H1 (cell line): Measurements from ENCODE around the gene CCT6A. TPM values are rescaled to one million over a fixed set of nuclear protein-coding genes. Genes with fewer than 3 reads are reported as not detected.

Source experiments
- CTCF ChIA-PET: fragments of 300-600 bp; sonication (Branson Sonifier 250); formaldehyde crosslinking; loops from one replicate; lab custom pipeline; 2021; ENCODE audit not compliant: partially characterized antibody; lab: Charles Lee
- POLR2A ChIA-PET: fragments of 300-600 bp; sonication (Branson Sonifier 250); formaldehyde crosslinking; loops from one replicate; lab custom pipeline; 2021; ENCODE audit warnings: inconsistent platforms; ENCODE audit not compliant: partially characterized antibody; lab: Charles Lee
- DNase-seq, 2 experiments: peaks; one replicate each; pipeline versions ENCODE4 v3.0.0 to v3.0.0-alpha.2; 2010 to 2022; ENCODE audit warnings: low spot score in 2 of 2, low read depth in 1 of 2, mixed read lengths in 1 of 2
- FAIRE-seq: peaks from 2 replicates; lab custom pipeline; 2011; peaks lifted over from hg19 to GRCh38; lab: Jason Lieb, UNC
- H2AFZ ChIP-seq: 2 replicates; pipeline ENCODE4 v1.8.1; 2012; ENCODE audit warnings: low read length, inconsistent platforms
- H2AK5ac ChIP-seq: 2 replicates; pipeline ENCODE4 v1.6.1; 2013; ENCODE audit warnings: low read depth, low read length
- H2BK120ac ChIP-seq: replicated peaks from 2 replicates; pipeline ENCODE3; 2013; ENCODE audit warnings: low read depth, low read length, inconsistent platforms
- H2BK12ac ChIP-seq: 2 replicates; pipeline ENCODE4 v1.6.1; 2013; ENCODE audit warnings: low read depth, low read length
- H2BK15ac ChIP-seq: 2 replicates; pipeline ENCODE4 v1.6.1; 2013; ENCODE audit warnings: low read length
- H2BK20ac ChIP-seq: 2 replicates; pipeline ENCODE4 v1.6.1; 2013; ENCODE audit warnings: low read length
- H2BK5ac ChIP-seq: 2 replicates; pipeline ENCODE4 v1.6.1; 2013; ENCODE audit warnings: low read depth, low read length
- H3K14ac ChIP-seq: 2 replicates; pipeline ENCODE4 v1.6.1; 2013; ENCODE audit warnings: inconsistent platforms; ENCODE audit not compliant: insufficient read length
- H3K18ac ChIP-seq: 2 replicates; pipeline ENCODE4 v1.6.1; 2013; ENCODE audit warnings: low read length; ENCODE audit errors: extremely low read depth
- H3K23ac ChIP-seq: 2 replicates; pipeline ENCODE4 v1.6.1; 2013; ENCODE audit warnings: inconsistent platforms; ENCODE audit not compliant: insufficient read length
- H3K23me2 ChIP-seq: 2 replicates; pipeline ENCODE4 v1.6.1; 2013; ENCODE audit warnings: low read depth, low read length
- H3K27ac ChIP-seq: 2 replicates; pipeline ENCODE4 v1.6.1; 2011; ENCODE audit warnings: low read depth, low read length, inconsistent platforms
- H3K27me3 ChIP-seq, 4 experiments: replicated peaks in 1 of 4; 1 replicate in 1 of 4; 2 replicates in 3 of 4; pipeline versions ENCODE4 v1.6.1 to v1.8.1; 2011 to 2013; ENCODE audit warnings: low read length in 3 of 4, mild to moderate bottlenecking in 3 of 4, inconsistent platforms in 2 of 4, mixed read lengths in 2 of 4, moderate library complexity in 1 of 4; ENCODE audit not compliant: control insufficient read depth in 3 of 4, insufficient read depth in 3 of 4; ENCODE audit errors: extremely low read depth in 1 of 4
- H3K36me3 ChIP-seq, 4 experiments: 2 replicates each; pipeline versions ENCODE4 v1.6.1 to v1.8.1; 2011 to 2013; ENCODE audit warnings: mild to moderate bottlenecking in 4 of 4, low read length in 3 of 4, moderate library complexity in 2 of 4, control low read depth in 1 of 4, inconsistent platforms in 1 of 4; ENCODE audit not compliant: insufficient read depth in 4 of 4, control insufficient read depth in 2 of 4
- H3K4ac ChIP-seq: replicated peaks from 2 replicates; pipeline ENCODE3; 2013; ENCODE audit warnings: low read length, low read depth, mixed read lengths, inconsistent platforms; ENCODE audit not compliant: insufficient read length
- H3K4me1 ChIP-seq, 4 experiments: replicated peaks in 1 of 4; 1 replicate in 1 of 4; 2 replicates in 3 of 4; pipeline versions ENCODE4 v1.6.1 to v1.8.1; 2011 to 2013; ENCODE audit warnings: low read length in 3 of 4, inconsistent platforms in 2 of 4, mixed read lengths in 1 of 4; ENCODE audit not compliant: insufficient read depth in 4 of 4, control insufficient read depth in 3 of 4
- H3K4me2 ChIP-seq, 2 experiments: 2 replicates each; pipeline versions ENCODE4 v1.6.1 to v1.8.1; 2011 to 2013; ENCODE audit warnings: low read depth in 2 of 2, low read length in 2 of 2, control low read depth in 1 of 2, inconsistent platforms in 1 of 2, mild to moderate bottlenecking in 1 of 2; ENCODE audit not compliant: insufficient read depth in 1 of 2
- H3K4me3 ChIP-seq, 4 experiments: fragments of 200-600, 300-600 bp in 1 of 4; sonication (generic), shearing (Covaris generic), sonication (Bioruptor Twin) in 1 of 4; 2 replicates each; pipeline versions ENCODE4 v1.5.1 to v1.8.1; 2011 to 2016; ENCODE audit warnings: low read length in 4 of 4, low read depth in 3 of 4, control low read depth in 2 of 4, inconsistent platforms in 2 of 4, mild to moderate bottlenecking in 2 of 4, mixed read lengths in 1 of 4, moderate library complexity in 1 of 4; ENCODE audit not compliant: insufficient read depth in 2 of 4; ENCODE audit errors: extremely low read depth in 1 of 4
- H3K56ac ChIP-seq: replicated peaks from 2 replicates; pipeline ENCODE3; 2013; ENCODE audit warnings: low read depth, mild to moderate bottlenecking, mixed read lengths, low read length, inconsistent platforms; ENCODE audit not compliant: insufficient read length
- H3K79me1 ChIP-seq: 2 replicates; pipeline ENCODE4 v1.6.1; 2013; ENCODE audit warnings: low read depth, low read length, control low read depth
- H3K79me2 ChIP-seq, 2 experiments: 2 replicates each; pipeline versions ENCODE4 v1.6.1 to v1.8.1; 2012 to 2013; ENCODE audit warnings: low read length in 2 of 2, mild to moderate bottlenecking in 2 of 2, inconsistent platforms in 1 of 2; ENCODE audit not compliant: insufficient read depth in 2 of 2, control insufficient read depth in 1 of 2
- H3K9ac ChIP-seq, 4 experiments: replicated peaks in 1 of 4; 1 replicate in 1 of 4; 2 replicates in 3 of 4; pipeline versions ENCODE4 v1.6.1 to v1.8.1; 2011 to 2013; ENCODE audit warnings: low read depth in 3 of 4, low read length in 3 of 4, control low read depth in 2 of 4, mild to moderate bottlenecking in 2 of 4, moderate library complexity in 2 of 4, inconsistent platforms in 1 of 4; ENCODE audit errors: extremely low read depth in 1 of 4
- H3K9me3 ChIP-seq, 2 experiments: 2 replicates each; pipeline versions ENCODE4 v1.6.1 to v1.8.1; 2012 to 2013; ENCODE audit warnings: mild to moderate bottlenecking in 2 of 2, moderate library complexity in 2 of 2, control low read depth in 1 of 2, inconsistent platforms in 1 of 2, low read depth in 1 of 2, low read length in 1 of 2, mixed read lengths in 1 of 2; ENCODE audit not compliant: insufficient read depth in 2 of 2
- H4K20me1 ChIP-seq, 2 experiments: replicated peaks in 1 of 2; 2 replicates each; pipeline versions ENCODE3 to v1.8.1; 2011 to 2013; ENCODE audit warnings: inconsistent platforms in 2 of 2, low read length in 2 of 2, mild to moderate bottlenecking in 1 of 2; ENCODE audit not compliant: insufficient read depth in 2 of 2, control insufficient read depth in 1 of 2
- H4K5ac ChIP-seq: 2 replicates; pipeline ENCODE4 v1.6.1; 2013; ENCODE audit warnings: low read length, low read depth, mixed read lengths, inconsistent platforms; ENCODE audit not compliant: insufficient read length
- H4K8ac ChIP-seq: 2 replicates; pipeline ENCODE4 v1.8.0; 2013; ENCODE audit warnings: mild to moderate bottlenecking, moderate library complexity, low read length, inconsistent platforms; ENCODE audit not compliant: insufficient read depth; ENCODE audit errors: extremely low read depth
- H4K91ac ChIP-seq: replicated peaks from 2 replicates; pipeline ENCODE3; 2013; ENCODE audit warnings: low read length, mixed read lengths, inconsistent platforms; ENCODE audit not compliant: insufficient read length
- CTBP2 ChIP-seq: IDR thresholded peaks from 2 replicates; pipeline ENCODE4 v1.7.0; 2011; ENCODE audit warnings: borderline replicate concordance, mild to moderate bottlenecking, moderate library complexity, mixed read lengths, low read length; ENCODE audit not compliant: insufficient read depth, insufficient read length
- TAF1 ChIP-seq: IDR thresholded peaks from 2 replicates; pipeline ENCODE4 v1.6.1; 2011; ENCODE audit warnings: mild to moderate bottlenecking, low read depth, low read length
- WGBS, 2 experiments: shearing (Covaris generic) in 1 of 2; methylation state at CpG; one replicate each; pipeline versions ENCODE4 v1.1.6 to v1.1.7; 2013 to 2015; ENCODE audit warnings: low lambda C conversion rate in 2 of 2, mixed read lengths in 2 of 2, inconsistent platforms in 1 of 2, low coverage in 1 of 2, missing lambda C conversion rate in 1 of 2; ENCODE audit not compliant: insufficient replicate concordance in 2 of 2, insufficient coverage in 1 of 2, insufficient read length in 1 of 2; ENCODE audit errors: extremely low coverage in 1 of 2, missing lambda C conversion rate in 1 of 2; 5-methylcytosine and 5-hydroxymethylcytosine counted together
- polyA plus RNA-seq, 7 experiments: library from polyadenylated mRNA; depleted of rRNA in 3 of 7; stranded (reverse) in 5 of 7; unstranded in 2 of 7; fragments of >200 nt in 5 of 7; fragments of 200-250 nt in 2 of 7; gene quantifications; 1 replicate in 5 of 7; 2 replicates in 1 of 7; 4 replicates in 1 of 7; pipeline versions ENCODE4 v1.2.1 to v1.2.3, GENCODE V29; 2011 to 2013; ENCODE audit warnings: missing spikeins in 2 of 7, mixed read lengths in 2 of 7
- total RNA-seq: library from RNA; stranded (reverse); fragmentation: NEBNext Ultra II Directional; extraction: Animal tissue kit (Norgen Biotek cat#: 25700); gene quantifications from 2 replicates; pipeline ENCODE4 v1.2.1, GENCODE V29; 2021

CCT6A gene
- total and polyA plus RNA-seq, 2 of the 8 experiments (the other 6 are each of a cell fraction or from before 2014, with no cell fraction given) = 201 to 272 TPM

- H3K4ac ChIP-seq = no peak overlapping the region
- peaks cover 2% of the 10 kb centered on the region; the same call in 1 of the 2 replicates for H3K79me1 ChIP-seq
- no peak overlapping the region for H4K8ac ChIP-seq
- no peak overlapping the region for H4K5ac ChIP-seq
- no peaks in the 10 kb centered on the region for H3K27me3 ChIP-seq
- H3K36me3 ChIP-seq = peaks cover 24 to 59% (median 47%) of the 10 kb centered on the region in 4 experiments
- FAIRE-seq (no peak), DNase-seq (no peak)
- ChIA-PET CTCF (no interaction called here), POLR2A (interaction anchor here (1.2 to 44.4 kb wide), 5 partner anchors 9 to 30 kb away, joined by 4 to 869 read pairs (median 14); partner anchors contain the start of gene SUMF2)
- no peak overlapping the region for H3K14ac ChIP-seq
- no peak overlapping the region for H3K23ac ChIP-seq
- H4K91ac ChIP-seq = no peak overlapping the region
- H4K20me1 ChIP-seq = peaks cover 0 to 3% of the 10 kb centered on the region in 2 experiments
- no peak overlapping the region for H3K27ac ChIP-seq
- H3K79me2 ChIP-seq = peaks cover 7 to 61% of the 10 kb centered on the region in 2 experiments
- H3K18ac ChIP-seq = no peak overlapping the region
- H3K4me3 ChIP-seq = peak overlapping the region in 2 of 4 experiments; percentile 4 to 98; a peak in 3 of 8 replicates
- no peak overlapping the region for H2AFZ ChIP-seq
- no peaks in the 10 kb centered on the region; the same call in 1 of the 2 replicates for H3K23me2 ChIP-seq
- H2BK12ac ChIP-seq = no peak overlapping the region
- H2BK5ac ChIP-seq = no peak overlapping the region
- no peak overlapping the region for H3K56ac ChIP-seq
- no peak overlapping the region for H2BK120ac ChIP-seq
- peak overlapping the region; percentile 58 to 71 for H3K4me2 ChIP-seq
- H3K9ac ChIP-seq = peak overlapping the region in 1 of 4 experiments; percentile 20; a peak in 1 of 7 replicates
- H3K9me3 ChIP-seq = no peaks in the 10 kb centered on the region
- peaks cover 0 to 11% (median 1%) of the 10 kb centered on the region in 4 experiments; a peak in 6 of 7 replicates for H3K4me1 ChIP-seq
- H2BK20ac ChIP-seq = no peak overlapping the region
- WGBS, 2 experiments = 96% methylated on average over 9 of the region's 9 CpGs; no CpG with 5 or more reads in 1 of the 2 experiments
- no peak overlapping the region for H2BK15ac ChIP-seq
- H2AK5ac ChIP-seq = no peak overlapping the region
- no peak for TF ChIP-seq TAF1
- no peak for TF ChIP-seq CTBP2
Observed at GRCh38 chr7:56053379-56053778, 1.8 kb downstream of the CCT6A start.
